Neural progenitor cell (in vitro differentiated cells): Measurements from ENCODE around the gene MOK. TPM values are rescaled to one million over a fixed set of nuclear protein-coding genes. Genes with fewer than 3 reads are reported as not detected.
A peak's percentile ranks its signal among the peaks of the same experiment; 100 is the strongest.

ENCODE experiments used
- DNase-seq: peaks from one replicate; pipeline ENCODE4 v3.0.0-alpha.2; 2016; ENCODE audit warnings: low spot score
- H2AFZ ChIP-seq: fragments of 200-600 bp; sonication (generic); replicated peaks from 2 replicates; pipeline ENCODE4 v1.6.1; 2016; ENCODE audit warnings: antibody characterized with exemption
- H3F3A ChIP-seq: fragments of 200-600 bp; sonication (generic); 2 replicates; pipeline ENCODE4 v1.6.1; 2016; ENCODE audit warnings: antibody characterized with exemption, low read depth
- H3K27ac ChIP-seq: fragments of 200-600 bp; sonication (generic); 2 replicates; pipeline ENCODE4 v1.5.1; 2016; ENCODE audit warnings: mild to moderate bottlenecking
- H3K27me3 ChIP-seq: fragments of 200-600 bp; sonication (generic); 2 replicates; pipeline ENCODE4 v1.6.1; 2016; ENCODE audit warnings: mild to moderate bottlenecking, moderate library complexity
- H3K36me3 ChIP-seq: fragments of 200-600 bp; sonication (generic); 2 replicates; pipeline ENCODE4 v1.5.1; 2016
- H3K4me1 ChIP-seq: fragments of 200-600 bp; sonication (generic); 2 replicates; pipeline ENCODE4 v1.6.1; 2016; ENCODE audit warnings: mixed run types
- H3K4me2 ChIP-seq: fragments of 200-600 bp; sonication (generic); 2 replicates; pipeline ENCODE4 v1.6.1; 2016
- H3K4me3 ChIP-seq: fragments of 200-600 bp; sonication (generic); 2 replicates; pipeline ENCODE4 v1.5.1; 2016
- H3K79me2 ChIP-seq: fragments of 200-600 bp; sonication (generic); 2 replicates; pipeline ENCODE4 v1.6.1; 2016; ENCODE audit warnings: low read depth
- H3K9ac ChIP-seq: fragments of 200-600 bp; sonication (generic); 2 replicates; pipeline ENCODE4 v1.6.1; 2016
- H3K9me3 ChIP-seq: fragments of 200-600 bp; sonication (generic); 2 replicates; pipeline ENCODE4 v1.5.1; 2016; ENCODE audit warnings: low read depth
- H4K20me1 ChIP-seq: fragments of 200-600 bp; sonication (generic); 2 replicates; pipeline ENCODE4 v1.6.1; 2016; ENCODE audit warnings: low read depth
- H3K27ac Mint-ChIP-seq: 3 replicates; pipeline ENCODE4 v1.8.0; 2021; ENCODE audit warnings: mixed read lengths
- H3K27me3 Mint-ChIP-seq: 2 replicates; pipeline ENCODE4 v1.8.0; 2022; ENCODE audit warnings: low read depth, mild to moderate bottlenecking, inconsistent platforms, moderate library complexity, mixed read lengths; ENCODE audit not compliant: insufficient read depth
- H3K36me3 Mint-ChIP-seq: 3 replicates; pipeline ENCODE4 v1.8.0; 2021; ENCODE audit warnings: mixed read lengths
- H3K4me1 Mint-ChIP-seq: 3 replicates; pipeline ENCODE4 v1.8.0; 2021; ENCODE audit warnings: mixed read lengths
- H3K4me3 Mint-ChIP-seq: 3 replicates; pipeline ENCODE4 v1.8.0; 2021; ENCODE audit warnings: mild to moderate bottlenecking, moderate library complexity, mixed read lengths
- H3K9me3 Mint-ChIP-seq: 3 replicates; pipeline ENCODE4 v1.8.0; 2020; ENCODE audit warnings: mixed read lengths
- CTCF ChIP-seq: fragments of 200-600 bp; sonication (generic); IDR thresholded peaks from 2 replicates; pipeline ENCODE4 v1.5.1; 2017; ENCODE audit warnings: antibody characterized with exemption, mild to moderate bottlenecking
- EZH2 ChIP-seq: fragments of 200-600 bp; sonication (generic); IDR thresholded peaks from 2 replicates; pipeline ENCODE4 v1.6.1; 2017; ENCODE audit warnings: antibody characterized with exemption, mild to moderate bottlenecking, moderate library complexity
- EZH2phosphoT487 ChIP-seq: fragments of 200-600 bp; sonication (generic); IDR thresholded peaks from 2 replicates; pipeline ENCODE4 v1.6.1; 2017; ENCODE audit warnings: antibody characterized with exemption
- total RNA-seq: library from RNA; depleted of rRNA; stranded (reverse); fragments of >200 nt; gene quantifications from 2 replicates; pipeline ENCODE4 v1.2.3, GENCODE V29; 2015; ENCODE audit warnings: low replicate concordance

Gene MOK
- total RNA-seq, 1 donor from 2014 or later = 9.9 TPM

GRCh38 chr14:102344485-102344884 lies 39.5 kb upstream of the MOK start:
- H3K4me3 Mint-ChIP-seq = no peak overlapping the region
- Histone ChIP-seq H4K20me1 (no peaks in the 10 kb centered on the region), H3K9me3 (no peaks in the 10 kb centered on the region), H3K4me3 (no peak overlapping the region), H3K27me3 (no peaks in the 10 kb centered on the region), H3K36me3 (no peaks in the 10 kb centered on the region), H3K79me2 (no peaks in the 10 kb centered on the region), H3K27ac (no peak overlapping the region), H3K4me2 (no peak overlapping the region), H3F3A (no peaks in the 10 kb centered on the region), H3K9ac (no peak overlapping the region), H3K4me1 (no peaks in the 10 kb centered on the region), H2AFZ (no peak overlapping the region)
- H3K27ac Mint-ChIP-seq = no peak overlapping the region
- H3K9me3 Mint-ChIP-seq = no peaks in the 10 kb centered on the region
- peaks cover 12% of the 10 kb centered on the region for H3K36me3 Mint-ChIP-seq
- H3K27me3 Mint-ChIP-seq = peaks cover 3% of the 10 kb centered on the region
- no peak for TF ChIP-seq CTCF
- no peak for TF ChIP-seq EZH2phosphoT487
- no peak for TF ChIP-seq EZH2
- DNase-seq = no peak
- H3K4me1 Mint-ChIP-seq = no peaks in the 10 kb centered on the region

- H3K27ac Mint-ChIP-seq = no peak overlapping the region
- H3K4me1 Mint-ChIP-seq = no peaks in the 10 kb centered on the region
- H3K36me3 Mint-ChIP-seq = peaks cover 12% of the 10 kb centered on the region
- H3K4me3 ChIP-seq = no peak overlapping the region
- no peak overlapping the region for H3K27ac ChIP-seq
- no peaks in the 10 kb centered on the region for H3K27me3 ChIP-seq
- no peaks in the 10 kb centered on the region for H3K9me3 Mint-ChIP-seq
- DNase-seq = no peak
- H3K4me1 ChIP-seq = no peaks in the 10 kb centered on the region
- H3F3A ChIP-seq = no peaks in the 10 kb centered on the region
- no peaks in the 10 kb centered on the region for H3K36me3 ChIP-seq
- H3K9ac ChIP-seq = no peak overlapping the region
- H3K4me2 ChIP-seq = no peak overlapping the region
- H3K79me2 ChIP-seq = no peaks in the 10 kb centered on the region
- H3K27me3 Mint-ChIP-seq = peaks cover 5% of the 10 kb centered on the region
- H3K9me3 ChIP-seq = no peaks in the 10 kb centered on the region
- H2AFZ ChIP-seq = no peak overlapping the region
- no peak overlapping the region for H3K4me3 Mint-ChIP-seq
- H4K20me1 ChIP-seq = no peaks in the 10 kb centered on the region
- TF ChIP-seq EZH2 (no peak), CTCF (no peak), EZH2phosphoT487 (no peak)
Measured at GRCh38 chr14:102344084-102344483, 39.1 kb upstream of the MOK start.

- H3F3A ChIP-seq = no peaks in the 10 kb centered on the region
- H3K27ac ChIP-seq = no peak overlapping the region
- no peaks in the 10 kb centered on the region for H3K9me3 Mint-ChIP-seq
- peaks cover 5% of the 10 kb centered on the region for H3K27me3 Mint-ChIP-seq
- H3K9me3 ChIP-seq = no peaks in the 10 kb centered on the region
- TF ChIP-seq EZH2phosphoT487 (no peak), EZH2 (no peak), CTCF (no peak)
- H3K4me1 Mint-ChIP-seq = no peaks in the 10 kb centered on the region
- peaks cover 18% of the 10 kb centered on the region for H3K36me3 Mint-ChIP-seq
- H3K36me3 ChIP-seq = no peaks in the 10 kb centered on the region
- H3K79me2 ChIP-seq = no peaks in the 10 kb centered on the region
- DNase-seq = no peak
- H3K4me3 Mint-ChIP-seq = no peak overlapping the region
- no peaks in the 10 kb centered on the region for H3K4me1 ChIP-seq
- no peak overlapping the region for H3K9ac ChIP-seq
- H3K27me3 ChIP-seq = no peaks in the 10 kb centered on the region
- peak overlapping the region; percentile 64 for H3K27ac Mint-ChIP-seq
- no peak overlapping the region for H2AFZ ChIP-seq
- no peak overlapping the region for H3K4me2 ChIP-seq
- no peaks in the 10 kb centered on the region for H4K20me1 ChIP-seq
- H3K4me3 ChIP-seq = no peak overlapping the region
Measured at GRCh38 chr14:102342238-102342637, 37.3 kb upstream of the MOK start.

GRCh38 chr14:102341566-102341965 lies 36.6 kb upstream of the MOK start:
- no peaks in the 10 kb centered on the region for H3F3A ChIP-seq
- Mint-ChIP-seq H3K4me1 (no peaks in the 10 kb centered on the region), H3K9me3 (no peaks in the 10 kb centered on the region), H3K4me3 (no peak overlapping the region), H3K27me3 (peaks cover 5% of the 10 kb centered on the region), H3K36me3 (peaks cover 21% of the 10 kb centered on the region), H3K27ac (no peak overlapping the region)
- H3K4me1 ChIP-seq = no peaks in the 10 kb centered on the region
- no peak for DNase-seq
- no peak overlapping the region for H2AFZ ChIP-seq
- H3K36me3 ChIP-seq = no peaks in the 10 kb centered on the region
- no peak overlapping the region for H3K27ac ChIP-seq
- TF ChIP-seq CTCF (no peak), EZH2 (no peak), EZH2phosphoT487 (no peak)
- no peaks in the 10 kb centered on the region for H3K27me3 ChIP-seq
- H3K4me2 ChIP-seq = no peak overlapping the region
- H3K9ac ChIP-seq = no peak overlapping the region
- no peak overlapping the region for H3K4me3 ChIP-seq
- H3K79me2 ChIP-seq = no peaks in the 10 kb centered on the region
- H3K9me3 ChIP-seq = no peaks in the 10 kb centered on the region
- no peaks in the 10 kb centered on the region for H4K20me1 ChIP-seq
